H1 (cell line): ENCODE data around the gene CAMTA1. TPM values are rescaled to one million over a fixed set of nuclear protein-coding genes. Genes with fewer than 3 reads are reported as not detected.

Source experiments
- CTCF ChIA-PET: fragments of 300-600 bp; sonication (Branson Sonifier 250); formaldehyde crosslinking; loops from one replicate; lab custom pipeline; 2021; ENCODE audit not compliant: partially characterized antibody; lab: Charles Lee
- POLR2A ChIA-PET: fragments of 300-600 bp; sonication (Branson Sonifier 250); formaldehyde crosslinking; loops from one replicate; lab custom pipeline; 2021; ENCODE audit warnings: inconsistent platforms; ENCODE audit not compliant: partially characterized antibody; lab: Charles Lee
- DNase-seq, 2 experiments: peaks; one replicate each; pipeline versions ENCODE4 v3.0.0 to v3.0.0-alpha.2; 2010 to 2022; ENCODE audit warnings: low spot score in 2 of 2, low read depth in 1 of 2, mixed read lengths in 1 of 2
- FAIRE-seq: peaks from 2 replicates; lab custom pipeline; 2011; peaks lifted over from hg19 to GRCh38; lab: Jason Lieb, UNC
- H2AFZ ChIP-seq: 2 replicates; pipeline ENCODE4 v1.8.1; 2012; ENCODE audit warnings: low read length, inconsistent platforms
- H2AK5ac ChIP-seq: 2 replicates; pipeline ENCODE4 v1.6.1; 2013; ENCODE audit warnings: low read depth, low read length
- H2BK120ac ChIP-seq: replicated peaks from 2 replicates; pipeline ENCODE3; 2013; ENCODE audit warnings: low read depth, low read length, inconsistent platforms
- H2BK12ac ChIP-seq: 2 replicates; pipeline ENCODE4 v1.6.1; 2013; ENCODE audit warnings: low read depth, low read length
- H2BK15ac ChIP-seq: 2 replicates; pipeline ENCODE4 v1.6.1; 2013; ENCODE audit warnings: low read length
- H2BK20ac ChIP-seq: 2 replicates; pipeline ENCODE4 v1.6.1; 2013; ENCODE audit warnings: low read length
- H2BK5ac ChIP-seq: 2 replicates; pipeline ENCODE4 v1.6.1; 2013; ENCODE audit warnings: low read depth, low read length
- H3K14ac ChIP-seq: 2 replicates; pipeline ENCODE4 v1.6.1; 2013; ENCODE audit warnings: inconsistent platforms; ENCODE audit not compliant: insufficient read length
- H3K18ac ChIP-seq: 2 replicates; pipeline ENCODE4 v1.6.1; 2013; ENCODE audit warnings: low read length; ENCODE audit errors: extremely low read depth
- H3K23ac ChIP-seq: 2 replicates; pipeline ENCODE4 v1.6.1; 2013; ENCODE audit warnings: inconsistent platforms; ENCODE audit not compliant: insufficient read length
- H3K23me2 ChIP-seq: 2 replicates; pipeline ENCODE4 v1.6.1; 2013; ENCODE audit warnings: low read depth, low read length
- H3K27ac ChIP-seq: 2 replicates; pipeline ENCODE4 v1.6.1; 2011; ENCODE audit warnings: low read depth, low read length, inconsistent platforms
- H3K27me3 ChIP-seq, 4 experiments: replicated peaks in 1 of 4; 1 replicate in 1 of 4; 2 replicates in 3 of 4; pipeline versions ENCODE4 v1.6.1 to v1.8.1; 2011 to 2013; ENCODE audit warnings: low read length in 3 of 4, mild to moderate bottlenecking in 3 of 4, inconsistent platforms in 2 of 4, mixed read lengths in 2 of 4, moderate library complexity in 1 of 4; ENCODE audit not compliant: control insufficient read depth in 3 of 4, insufficient read depth in 3 of 4; ENCODE audit errors: extremely low read depth in 1 of 4
- H3K36me3 ChIP-seq, 4 experiments: 2 replicates each; pipeline versions ENCODE4 v1.6.1 to v1.8.1; 2011 to 2013; ENCODE audit warnings: mild to moderate bottlenecking in 4 of 4, low read length in 3 of 4, moderate library complexity in 2 of 4, control low read depth in 1 of 4, inconsistent platforms in 1 of 4; ENCODE audit not compliant: insufficient read depth in 4 of 4, control insufficient read depth in 2 of 4
- H3K4ac ChIP-seq: replicated peaks from 2 replicates; pipeline ENCODE3; 2013; ENCODE audit warnings: low read length, low read depth, mixed read lengths, inconsistent platforms; ENCODE audit not compliant: insufficient read length
- H3K4me1 ChIP-seq, 4 experiments: replicated peaks in 1 of 4; 1 replicate in 1 of 4; 2 replicates in 3 of 4; pipeline versions ENCODE4 v1.6.1 to v1.8.1; 2011 to 2013; ENCODE audit warnings: low read length in 3 of 4, inconsistent platforms in 2 of 4, mixed read lengths in 1 of 4; ENCODE audit not compliant: insufficient read depth in 4 of 4, control insufficient read depth in 3 of 4
- H3K4me2 ChIP-seq, 2 experiments: 2 replicates each; pipeline versions ENCODE4 v1.6.1 to v1.8.1; 2011 to 2013; ENCODE audit warnings: low read depth in 2 of 2, low read length in 2 of 2, control low read depth in 1 of 2, inconsistent platforms in 1 of 2, mild to moderate bottlenecking in 1 of 2; ENCODE audit not compliant: insufficient read depth in 1 of 2
- H3K4me3 ChIP-seq, 4 experiments: fragments of 200-600, 300-600 bp in 1 of 4; sonication (generic), shearing (Covaris generic), sonication (Bioruptor Twin) in 1 of 4; 2 replicates each; pipeline versions ENCODE4 v1.5.1 to v1.8.1; 2011 to 2016; ENCODE audit warnings: low read length in 4 of 4, low read depth in 3 of 4, control low read depth in 2 of 4, inconsistent platforms in 2 of 4, mild to moderate bottlenecking in 2 of 4, mixed read lengths in 1 of 4, moderate library complexity in 1 of 4; ENCODE audit not compliant: insufficient read depth in 2 of 4; ENCODE audit errors: extremely low read depth in 1 of 4
- H3K56ac ChIP-seq: replicated peaks from 2 replicates; pipeline ENCODE3; 2013; ENCODE audit warnings: low read depth, mild to moderate bottlenecking, mixed read lengths, low read length, inconsistent platforms; ENCODE audit not compliant: insufficient read length
- H3K79me1 ChIP-seq: 2 replicates; pipeline ENCODE4 v1.6.1; 2013; ENCODE audit warnings: low read depth, low read length, control low read depth
- H3K79me2 ChIP-seq, 2 experiments: 2 replicates each; pipeline versions ENCODE4 v1.6.1 to v1.8.1; 2012 to 2013; ENCODE audit warnings: low read length in 2 of 2, mild to moderate bottlenecking in 2 of 2, inconsistent platforms in 1 of 2; ENCODE audit not compliant: insufficient read depth in 2 of 2, control insufficient read depth in 1 of 2
- H3K9ac ChIP-seq, 4 experiments: replicated peaks in 1 of 4; 1 replicate in 1 of 4; 2 replicates in 3 of 4; pipeline versions ENCODE4 v1.6.1 to v1.8.1; 2011 to 2013; ENCODE audit warnings: low read depth in 3 of 4, low read length in 3 of 4, control low read depth in 2 of 4, mild to moderate bottlenecking in 2 of 4, moderate library complexity in 2 of 4, inconsistent platforms in 1 of 4; ENCODE audit errors: extremely low read depth in 1 of 4
- H3K9me3 ChIP-seq, 2 experiments: 2 replicates each; pipeline versions ENCODE4 v1.6.1 to v1.8.1; 2012 to 2013; ENCODE audit warnings: mild to moderate bottlenecking in 2 of 2, moderate library complexity in 2 of 2, control low read depth in 1 of 2, inconsistent platforms in 1 of 2, low read depth in 1 of 2, low read length in 1 of 2, mixed read lengths in 1 of 2; ENCODE audit not compliant: insufficient read depth in 2 of 2
- H4K20me1 ChIP-seq, 2 experiments: replicated peaks in 1 of 2; 2 replicates each; pipeline versions ENCODE3 to v1.8.1; 2011 to 2013; ENCODE audit warnings: inconsistent platforms in 2 of 2, low read length in 2 of 2, mild to moderate bottlenecking in 1 of 2; ENCODE audit not compliant: insufficient read depth in 2 of 2, control insufficient read depth in 1 of 2
- H4K5ac ChIP-seq: 2 replicates; pipeline ENCODE4 v1.6.1; 2013; ENCODE audit warnings: low read length, low read depth, mixed read lengths, inconsistent platforms; ENCODE audit not compliant: insufficient read length
- H4K8ac ChIP-seq: 2 replicates; pipeline ENCODE4 v1.8.0; 2013; ENCODE audit warnings: mild to moderate bottlenecking, moderate library complexity, low read length, inconsistent platforms; ENCODE audit not compliant: insufficient read depth; ENCODE audit errors: extremely low read depth
- H4K91ac ChIP-seq: replicated peaks from 2 replicates; pipeline ENCODE3; 2013; ENCODE audit warnings: low read length, mixed read lengths, inconsistent platforms; ENCODE audit not compliant: insufficient read length
- EP300 ChIP-seq, 2 experiments: IDR thresholded peaks; 1 replicate in 1 of 2; 2 replicates in 1 of 2; pipeline ENCODE4 v1.6.1; 2011 to 2012; ENCODE audit warnings: low read depth in 2 of 2, low read length in 2 of 2, mild to moderate bottlenecking in 2 of 2, borderline replicate concordance in 1 of 2, inconsistent platforms in 1 of 2, moderate library complexity in 1 of 2
- SRF ChIP-seq: IDR thresholded peaks from 2 replicates; pipeline ENCODE4 v1.6.1; 2011; ENCODE audit warnings: mild to moderate bottlenecking, low read depth, low read length, moderate library complexity
- ZNF274 ChIP-seq: IDR thresholded peaks from 2 replicates; pipeline ENCODE4 v1.7.0; 2012; ENCODE audit warnings: low read length, borderline replicate concordance; ENCODE audit errors: extremely low read depth
- WGBS, 2 experiments: shearing (Covaris generic) in 1 of 2; methylation state at CpG; one replicate each; pipeline versions ENCODE4 v1.1.6 to v1.1.7; 2013 to 2015; ENCODE audit warnings: low lambda C conversion rate in 2 of 2, mixed read lengths in 2 of 2, inconsistent platforms in 1 of 2, low coverage in 1 of 2, missing lambda C conversion rate in 1 of 2; ENCODE audit not compliant: insufficient replicate concordance in 2 of 2, insufficient coverage in 1 of 2, insufficient read length in 1 of 2; ENCODE audit errors: extremely low coverage in 1 of 2, missing lambda C conversion rate in 1 of 2; 5-methylcytosine and 5-hydroxymethylcytosine counted together
- polyA plus RNA-seq, 7 experiments: library from polyadenylated mRNA; depleted of rRNA in 3 of 7; stranded (reverse) in 5 of 7; unstranded in 2 of 7; fragments of >200 nt in 5 of 7; fragments of 200-250 nt in 2 of 7; gene quantifications; 1 replicate in 5 of 7; 2 replicates in 1 of 7; 4 replicates in 1 of 7; pipeline versions ENCODE4 v1.2.1 to v1.2.3, GENCODE V29; 2011 to 2013; ENCODE audit warnings: missing spikeins in 2 of 7, mixed read lengths in 2 of 7
- total RNA-seq: library from RNA; stranded (reverse); fragmentation: NEBNext Ultra II Directional; extraction: Animal tissue kit (Norgen Biotek cat#: 25700); gene quantifications from 2 replicates; pipeline ENCODE4 v1.2.1, GENCODE V29; 2021

CAMTA1 gene
- total and polyA plus RNA-seq, 2 of the 8 experiments (the other 6 are each of a cell fraction or from before 2014, with no cell fraction given): 65.0 to 119 TPM

- Histone ChIP-seq H2BK120ac (no peak overlapping the region), H3K56ac (no peak overlapping the region), H3K23ac (no peak overlapping the region), H2AK5ac (no peak overlapping the region), H3K4me3 (no peak overlapping the region), H3K4me2 (no peak overlapping the region), H3K9ac (no peak overlapping the region), H2BK5ac (no peak overlapping the region), H3K27ac (no peak overlapping the region), H3K4me1 (no peaks in the 10 kb centered on the region), H4K91ac (no peak overlapping the region), H4K5ac (no peak overlapping the region), H3K79me2 (no peaks in the 10 kb centered on the region), H3K4ac (no peak overlapping the region), H3K9me3 (no peaks in the 10 kb centered on the region), H3K27me3 (no peaks in the 10 kb centered on the region), H3K23me2 (no peaks in the 10 kb centered on the region), H3K79me1 (no peaks in the 10 kb centered on the region), H2BK12ac (no peak overlapping the region), H2BK20ac (no peak overlapping the region), H2AFZ (no peak overlapping the region), H3K14ac (no peak overlapping the region), H2BK15ac (no peak overlapping the region), H4K8ac (no peak overlapping the region), H4K20me1 (no peaks in the 10 kb centered on the region), H3K36me3 (no peaks in the 10 kb centered on the region), H3K18ac (no peak overlapping the region)
- FAIRE-seq (no peak), DNase-seq (no peak)
- 94% methylated on average over 4 of the region's 4 CpGs; no CpG with 5 or more reads in 1 of the 2 experiments for WGBS, 2 experiments
- CTCF ChIA-PET: interaction anchor here (1.9 kb wide), 1 partner anchor 61 kb away, joined by 4 read pairs; no protein-coding TSS in a partner anchor
- POLR2A ChIA-PET: no interaction called here
- TF ChIP-seq EP300 (IDR thresholded peaks at IDR 0.05; ENCODE audit: borderline replicate concordance in 1 of 2, low read depth in 2 of 2, low read length in 2 of 2): no peak
- TF ChIP-seq ZNF274: no peak
- TF ChIP-seq SRF: no peak
Observed at GRCh38 chr1:7130127-7130526, 344.9 kb downstream of the CAMTA1 start.
